ENCODE measurements around the gene GLTP.
"Not testable (repeated sequence)": the region's sequence is repeated elsewhere in the genome, so short reads cannot be mapped to it uniquely, and the experiment has no call there.

Gene GLTP

DNA sequence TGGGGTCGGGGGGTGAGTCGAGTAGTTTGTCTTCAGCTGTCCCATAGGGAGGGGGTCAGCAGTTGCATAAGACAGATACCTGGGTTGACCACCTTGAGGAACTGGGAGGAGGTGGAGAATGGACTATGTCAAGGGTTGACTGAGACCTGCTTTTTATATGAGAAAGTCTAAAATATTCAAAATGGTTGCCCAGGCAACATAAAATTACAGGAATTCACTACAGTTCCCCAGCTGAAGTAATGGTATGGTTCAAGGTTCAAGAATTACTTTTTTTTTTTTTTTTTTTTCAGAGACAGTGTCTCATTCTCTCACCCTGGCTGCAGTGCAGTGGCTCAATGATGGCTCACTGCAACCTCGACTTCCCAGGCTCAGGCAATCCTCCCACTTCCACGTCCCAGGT, 14.6 kb upstream of the GLTP start:
- DNase-seq (ENCODE audit: low read depth): no peak
- H3K4me3 ChIP-seq (replicated peaks; ENCODE audit: low read depth, low read length): no peak overlapping the region
- TF ChIP-seq, protein P1, sequence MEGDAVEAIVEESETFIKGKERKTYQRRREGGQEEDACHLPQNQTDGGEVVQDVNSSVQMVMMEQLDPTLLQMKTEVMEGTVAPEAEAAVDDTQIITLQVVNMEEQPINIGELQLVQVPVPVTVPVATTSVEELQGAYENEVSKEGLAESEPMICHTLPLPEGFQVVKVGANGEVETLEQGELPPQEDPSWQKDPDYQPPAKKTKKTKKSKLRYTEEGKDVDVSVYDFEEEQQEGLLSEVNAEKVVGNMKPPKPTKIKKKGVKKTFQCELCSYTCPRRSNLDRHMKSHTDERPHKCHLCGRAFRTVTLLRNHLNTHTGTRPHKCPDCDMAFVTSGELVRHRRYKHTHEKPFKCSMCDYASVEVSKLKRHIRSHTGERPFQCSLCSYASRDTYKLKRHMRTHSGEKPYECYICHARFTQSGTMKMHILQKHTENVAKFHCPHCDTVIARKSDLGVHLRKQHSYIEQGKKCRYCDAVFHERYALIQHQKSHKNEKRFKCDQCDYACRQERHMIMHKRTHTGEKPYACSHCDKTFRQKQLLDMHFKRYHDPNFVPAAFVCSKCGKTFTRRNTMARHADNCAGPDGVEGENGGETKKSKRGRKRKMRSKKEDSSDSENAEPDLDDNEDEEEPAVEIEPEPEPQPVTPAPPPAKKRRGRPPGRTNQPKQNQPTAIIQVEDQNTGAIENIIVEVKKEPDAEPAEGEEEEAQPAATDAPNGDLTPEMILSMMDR (IDR thresholded peaks at IDR 0.05; ENCODE audit: low read length, missing control alignments): no peak

DNA sequence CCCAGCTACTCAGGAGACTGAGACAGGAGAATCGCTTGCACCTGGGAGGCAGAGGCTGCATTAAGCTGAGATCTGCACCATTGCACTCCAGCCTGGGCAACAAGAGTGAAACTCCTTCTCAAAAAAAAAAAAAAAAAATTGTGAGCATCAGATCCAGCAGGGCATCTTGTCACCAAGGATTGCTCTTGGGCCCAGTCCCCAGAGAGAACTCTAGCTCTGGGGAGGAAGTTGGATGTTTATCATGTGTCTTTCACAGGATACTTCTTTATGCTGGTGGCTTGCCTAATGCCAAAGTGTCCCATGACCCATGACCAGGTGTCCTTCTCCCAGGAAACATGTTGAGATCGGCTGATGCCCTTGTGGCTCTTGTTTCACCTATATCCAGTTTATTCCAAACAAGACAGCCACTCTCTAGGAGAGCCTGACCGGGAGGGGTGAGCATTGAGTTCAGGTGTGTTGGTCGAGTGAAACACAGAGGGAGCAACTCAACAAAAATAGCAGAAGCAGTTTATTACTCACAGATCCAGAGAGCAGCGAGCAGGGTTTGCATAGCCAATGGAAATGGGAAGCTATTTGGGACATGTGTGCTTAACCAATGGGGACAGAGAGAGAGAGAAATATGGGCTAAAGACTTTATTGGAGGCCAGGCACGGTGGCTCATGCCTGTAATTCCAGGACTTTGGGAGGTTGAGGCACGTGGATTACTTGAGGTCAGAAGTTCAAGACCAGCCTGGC, 13.1 kb upstream of the GLTP start:
- no peak overlapping the region for H3K4me3 ChIP-seq (replicated peaks; ENCODE audit: low read depth, low read length)
- TF ChIP-seq, protein P1 (IDR thresholded peaks at IDR 0.05; ENCODE audit: low read length, missing control alignments): no peak
- no peak for DNase-seq (ENCODE audit: low read depth)

DNA sequence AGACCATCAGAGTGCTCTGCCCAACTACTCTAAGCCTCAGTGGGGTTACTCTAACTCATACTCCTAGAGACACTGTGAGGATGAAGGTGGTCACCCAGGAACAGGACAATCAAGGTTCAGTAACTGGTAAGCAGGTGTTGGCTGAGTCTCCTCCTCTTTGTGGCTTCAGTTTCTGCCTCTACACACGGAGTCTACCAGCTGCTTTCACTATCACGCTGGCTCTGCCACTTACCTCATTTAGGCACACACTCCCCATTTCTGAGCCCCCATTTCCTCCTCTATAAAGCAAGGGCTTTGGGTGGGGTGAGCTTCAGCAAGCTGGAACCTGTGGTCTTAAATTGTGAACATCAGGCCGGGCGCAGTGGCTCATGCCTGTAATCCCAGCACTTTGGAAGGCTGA, 12.4 kb upstream of the GLTP start:
- TF ChIP-seq, protein P1 (IDR thresholded peaks at IDR 0.05; ENCODE audit: low read length, missing control alignments): no peak
- H3K4me3 ChIP-seq (replicated peaks; ENCODE audit: low read depth, low read length): no peak overlapping the region
- no peak for DNase-seq (ENCODE audit: low read depth)

GRCh38 chr12:109892165-109892715, 11.9 kb upstream of the GLTP start:
- TF ChIP-seq, protein P1 (IDR thresholded peaks at IDR 0.05; ENCODE audit: low read length, missing control alignments): no peak

DNA sequence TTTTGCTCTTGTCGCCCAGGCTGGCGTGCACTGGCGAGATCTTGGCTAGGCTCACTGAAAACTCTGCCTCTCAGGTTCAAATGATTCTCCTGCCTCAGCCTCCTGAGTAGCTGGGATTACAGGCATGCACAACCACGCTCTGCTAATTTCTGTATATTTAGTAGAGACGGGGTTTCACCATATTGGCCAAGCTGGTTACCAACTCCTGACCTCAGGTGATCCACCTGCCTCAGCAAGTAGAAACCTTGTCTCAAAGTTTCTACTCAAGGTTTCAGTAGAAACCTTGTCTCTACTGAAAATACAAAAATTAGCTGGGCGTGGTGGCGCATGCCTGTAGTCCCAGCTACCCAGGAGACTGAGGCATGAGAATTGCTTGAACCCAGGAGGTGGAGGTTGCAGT, 11.4 kb upstream of the GLTP start:
- not testable (repeated sequence) for DNase-seq (ENCODE audit: low read depth)

More at GRCh38 chr12:109892165-109892715, 11.9 kb upstream of the GLTP start:
- H3K4me3 ChIP-seq (replicated peaks; ENCODE audit: low read depth, low read length): no peak overlapping the region
- DNase-seq (ENCODE audit: low read depth): no peak

GRCh38 chr12:109890620-109891170, 10.4 kb upstream of the GLTP start:
- TF ChIP-seq, protein P1 (IDR thresholded peaks at IDR 0.05; ENCODE audit: low read length, missing control alignments): no peak
- DNase-seq (ENCODE audit: low read depth): no peak
- no peak overlapping the region for H3K4me3 ChIP-seq (replicated peaks; ENCODE audit: low read depth, low read length)

More for the DNA sequence above, 11.4 kb upstream of the GLTP start:
- H3K4me3 ChIP-seq (replicated peaks; ENCODE audit: low read depth, low read length): not testable (repeated sequence)

GRCh38 chr12:109888179-109889020, 8.1 kb upstream of the GLTP start:
- peak; percentile 87 for DNase-seq (ENCODE audit: low read depth)
- TF ChIP-seq, protein P1 (IDR thresholded peaks at IDR 0.05; ENCODE audit: low read length, missing control alignments): no peak
- no peak overlapping the region for H3K4me3 ChIP-seq (replicated peaks; ENCODE audit: low read depth, low read length)
